Measurements from ENCODE around the gene MCM8. TPM values are rescaled to one million over a fixed set of nuclear protein-coding genes. Genes with fewer than 3 reads are reported as not detected.

The MCM8 gene
- total and polyA plus RNA-seq, 2 experiments from 2014 or later: 10.6 to 30.4 TPM

DNA sequence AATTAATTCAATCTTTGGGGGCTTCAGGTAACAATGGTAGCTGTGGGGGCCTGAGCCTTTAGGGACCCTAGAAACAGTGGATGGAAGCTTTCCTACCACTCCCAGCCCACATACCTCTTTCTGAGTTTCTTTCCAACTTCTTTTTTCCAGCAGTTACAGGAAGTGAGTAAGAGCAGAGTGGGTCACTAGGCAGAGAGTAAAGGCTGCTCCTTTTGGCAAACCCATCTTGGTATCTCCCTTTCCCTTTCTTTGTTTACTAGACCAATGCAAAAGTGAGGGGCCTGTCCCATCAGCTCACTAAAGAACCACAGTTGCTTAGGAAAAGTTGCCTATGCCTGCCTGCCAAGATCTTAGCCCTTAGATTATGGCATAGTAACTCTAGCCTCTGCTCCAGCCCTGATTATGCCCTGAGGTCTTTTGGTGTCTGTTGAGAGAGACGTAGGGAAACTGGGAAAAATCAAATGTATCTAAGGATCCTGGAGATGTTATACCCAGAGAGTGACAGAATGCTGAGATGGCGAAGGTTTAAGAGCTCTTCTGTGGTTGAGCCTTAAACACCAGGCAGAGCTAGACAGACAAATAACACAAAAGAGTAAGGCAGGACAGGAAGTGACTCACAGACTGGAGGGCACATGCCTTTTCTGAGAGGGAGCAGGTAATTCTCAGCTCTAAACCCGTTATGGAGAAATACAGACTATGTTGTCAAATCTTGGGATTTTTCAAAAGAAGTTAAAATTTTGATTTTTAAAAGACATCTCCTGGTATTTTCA lies 31.4 kb upstream of the MCM8 start:
- Histone ChIP-seq H3K4me3 (no peak overlapping the region), H3K36me3 (ENCODE audit: insufficient read depth) (no peaks in the 10 kb centered on the region), H3K27me3 (ENCODE audit: insufficient read depth) (no peaks in the 10 kb centered on the region), H3K79me2 (replicated peaks; ENCODE audit: insufficient read depth) (no peaks in the 10 kb centered on the region), H2AFZ (peak overlapping the region; percentile 15; the same call in 1 of the 2 replicates), H3K4me2 (no peak overlapping the region), H3F3A (replicated peaks; ENCODE audit: low read depth) (no peaks in the 10 kb centered on the region), H4K20me1 (replicated peaks; ENCODE audit: insufficient read depth) (no peaks in the 10 kb centered on the region), H3K9me2 (ENCODE audit: insufficient read depth) (no peaks in the 10 kb centered on the region), H3K4me1 (ENCODE audit: insufficient read depth) (peaks cover 18% of the 10 kb centered on the region), H3K27ac (ENCODE audit: low read depth) (no peak overlapping the region)
- ATAC-seq: peak; percentile 39
- no peak overlapping the region for H3K27ac Mint-ChIP-seq
- H3K4me3 Mint-ChIP-seq: no peak overlapping the region
- no peaks in the 10 kb centered on the region for H3K9me3 Mint-ChIP-seq
- H3K27me3 Mint-ChIP-seq (ENCODE audit: insufficient read depth, low read depth, poor library complexity): peaks cover 1% of the 10 kb centered on the region
- no peak for DNase-seq (ENCODE audit: low spot score)
- H3K4me1 Mint-ChIP-seq: peaks cover 21% of the 10 kb centered on the region
- H3K36me3 Mint-ChIP-seq (ENCODE audit: low read depth): no peaks in the 10 kb centered on the region
- TF ChIP-seq STAT1 (IDR thresholded peaks at IDR 0.05; ENCODE audit: unreplicated experiment) (no peak), EZH2 (IDR thresholded peaks at IDR 0.05; ENCODE audit: low read depth, unreplicated experiment) (no peak), JUNB (IDR thresholded peaks at IDR 0.05; ENCODE audit: unreplicated experiment) (no peak)

DNA sequence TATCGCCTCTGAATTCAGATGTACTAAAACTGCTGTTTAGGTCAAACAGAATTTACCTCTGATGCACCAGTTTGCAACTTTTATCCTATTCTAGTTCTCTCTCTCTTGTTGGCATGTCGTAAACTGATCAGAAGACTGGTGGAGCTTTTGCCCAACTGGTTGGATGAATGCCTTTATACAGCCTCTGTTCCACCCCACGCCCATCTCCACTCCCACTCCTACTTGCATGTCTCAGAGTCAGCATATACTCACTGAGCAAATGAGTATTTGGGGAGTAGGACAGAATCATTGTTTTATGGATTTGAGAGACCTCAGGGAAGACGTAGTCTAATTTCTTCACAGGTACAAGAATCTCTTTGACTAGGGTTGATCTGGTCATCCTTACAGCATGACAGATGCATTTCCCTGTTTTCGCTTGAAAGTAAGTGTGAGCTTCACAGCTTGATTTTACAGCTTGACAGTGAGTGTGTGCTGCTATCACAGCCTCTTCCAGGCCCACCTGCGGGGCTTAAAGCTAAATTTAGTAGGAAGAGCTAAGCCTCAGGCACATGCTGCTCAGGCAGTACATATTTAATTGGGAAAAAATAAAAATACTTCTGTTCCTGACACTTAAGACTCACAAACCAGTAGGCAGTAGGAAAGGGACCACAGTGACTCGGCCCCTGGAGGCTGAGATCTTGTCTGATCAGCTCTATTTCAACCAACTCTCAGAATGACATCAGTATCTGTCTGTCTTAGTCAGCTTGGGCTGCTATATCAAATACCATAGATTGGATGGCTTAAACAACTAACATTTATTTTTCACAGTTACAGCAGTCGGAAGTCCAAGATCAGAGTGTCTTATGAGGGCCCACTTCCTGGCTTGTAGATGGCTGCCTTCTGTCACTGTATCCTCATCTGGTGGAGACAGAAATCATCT lies 30.6 kb upstream of the MCM8 start:
- Histone ChIP-seq H3K4me3 (no peak overlapping the region), H3K79me2 (replicated peaks; ENCODE audit: insufficient read depth) (no peaks in the 10 kb centered on the region), H3K36me3 (ENCODE audit: insufficient read depth) (no peaks in the 10 kb centered on the region), H2AFZ (0 out of 2 replicates have a peak overlapping the region, but pooled peaks have one; percentile 15), H3K27ac (ENCODE audit: low read depth) (no peak overlapping the region), H3K27me3 (ENCODE audit: insufficient read depth) (no peaks in the 10 kb centered on the region), H3F3A (replicated peaks; ENCODE audit: low read depth) (no peaks in the 10 kb centered on the region), H3K9me2 (ENCODE audit: insufficient read depth) (no peaks in the 10 kb centered on the region), H3K4me2 (no peak overlapping the region), H4K20me1 (replicated peaks; ENCODE audit: insufficient read depth) (no peaks in the 10 kb centered on the region), H3K4me1 (ENCODE audit: insufficient read depth) (peaks cover 13% of the 10 kb centered on the region)
- Mint-ChIP-seq H3K4me3 (no peak overlapping the region), H3K27ac (no peak overlapping the region), H3K4me1 (peaks cover 15% of the 10 kb centered on the region), H3K9me3 (no peaks in the 10 kb centered on the region), H3K27me3 (ENCODE audit: insufficient read depth, low read depth, poor library complexity) (peaks cover 1% of the 10 kb centered on the region), H3K36me3 (ENCODE audit: low read depth) (no peaks in the 10 kb centered on the region)
- DNase-seq (ENCODE audit: low spot score) (no peak), ATAC-seq (no peak)
- TF ChIP-seq STAT1 (IDR thresholded peaks at IDR 0.05; ENCODE audit: unreplicated experiment) (no peak), POLR2AphosphoS5 (IDR thresholded peaks at IDR 0.05; ENCODE audit: low read depth) (no peak), NANOG (IDR thresholded peaks at IDR 0.05; ENCODE audit: borderline replicate concordance) (no peak), ZNF331 (CRISPR knock-in tag; IDR thresholded peaks at IDR 0.05; ENCODE audit: low read depth) (no peak), EZH2 (IDR thresholded peaks at IDR 0.05; ENCODE audit: low read depth, unreplicated experiment) (no peak)
- TF ChIP-seq, protein P1, sequence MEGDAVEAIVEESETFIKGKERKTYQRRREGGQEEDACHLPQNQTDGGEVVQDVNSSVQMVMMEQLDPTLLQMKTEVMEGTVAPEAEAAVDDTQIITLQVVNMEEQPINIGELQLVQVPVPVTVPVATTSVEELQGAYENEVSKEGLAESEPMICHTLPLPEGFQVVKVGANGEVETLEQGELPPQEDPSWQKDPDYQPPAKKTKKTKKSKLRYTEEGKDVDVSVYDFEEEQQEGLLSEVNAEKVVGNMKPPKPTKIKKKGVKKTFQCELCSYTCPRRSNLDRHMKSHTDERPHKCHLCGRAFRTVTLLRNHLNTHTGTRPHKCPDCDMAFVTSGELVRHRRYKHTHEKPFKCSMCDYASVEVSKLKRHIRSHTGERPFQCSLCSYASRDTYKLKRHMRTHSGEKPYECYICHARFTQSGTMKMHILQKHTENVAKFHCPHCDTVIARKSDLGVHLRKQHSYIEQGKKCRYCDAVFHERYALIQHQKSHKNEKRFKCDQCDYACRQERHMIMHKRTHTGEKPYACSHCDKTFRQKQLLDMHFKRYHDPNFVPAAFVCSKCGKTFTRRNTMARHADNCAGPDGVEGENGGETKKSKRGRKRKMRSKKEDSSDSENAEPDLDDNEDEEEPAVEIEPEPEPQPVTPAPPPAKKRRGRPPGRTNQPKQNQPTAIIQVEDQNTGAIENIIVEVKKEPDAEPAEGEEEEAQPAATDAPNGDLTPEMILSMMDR (conservative IDR thresholded peaks at IDR 0.05; ENCODE audit: low read depth in 2 of 2): no peak
- TF ChIP-seq, protein P2, sequence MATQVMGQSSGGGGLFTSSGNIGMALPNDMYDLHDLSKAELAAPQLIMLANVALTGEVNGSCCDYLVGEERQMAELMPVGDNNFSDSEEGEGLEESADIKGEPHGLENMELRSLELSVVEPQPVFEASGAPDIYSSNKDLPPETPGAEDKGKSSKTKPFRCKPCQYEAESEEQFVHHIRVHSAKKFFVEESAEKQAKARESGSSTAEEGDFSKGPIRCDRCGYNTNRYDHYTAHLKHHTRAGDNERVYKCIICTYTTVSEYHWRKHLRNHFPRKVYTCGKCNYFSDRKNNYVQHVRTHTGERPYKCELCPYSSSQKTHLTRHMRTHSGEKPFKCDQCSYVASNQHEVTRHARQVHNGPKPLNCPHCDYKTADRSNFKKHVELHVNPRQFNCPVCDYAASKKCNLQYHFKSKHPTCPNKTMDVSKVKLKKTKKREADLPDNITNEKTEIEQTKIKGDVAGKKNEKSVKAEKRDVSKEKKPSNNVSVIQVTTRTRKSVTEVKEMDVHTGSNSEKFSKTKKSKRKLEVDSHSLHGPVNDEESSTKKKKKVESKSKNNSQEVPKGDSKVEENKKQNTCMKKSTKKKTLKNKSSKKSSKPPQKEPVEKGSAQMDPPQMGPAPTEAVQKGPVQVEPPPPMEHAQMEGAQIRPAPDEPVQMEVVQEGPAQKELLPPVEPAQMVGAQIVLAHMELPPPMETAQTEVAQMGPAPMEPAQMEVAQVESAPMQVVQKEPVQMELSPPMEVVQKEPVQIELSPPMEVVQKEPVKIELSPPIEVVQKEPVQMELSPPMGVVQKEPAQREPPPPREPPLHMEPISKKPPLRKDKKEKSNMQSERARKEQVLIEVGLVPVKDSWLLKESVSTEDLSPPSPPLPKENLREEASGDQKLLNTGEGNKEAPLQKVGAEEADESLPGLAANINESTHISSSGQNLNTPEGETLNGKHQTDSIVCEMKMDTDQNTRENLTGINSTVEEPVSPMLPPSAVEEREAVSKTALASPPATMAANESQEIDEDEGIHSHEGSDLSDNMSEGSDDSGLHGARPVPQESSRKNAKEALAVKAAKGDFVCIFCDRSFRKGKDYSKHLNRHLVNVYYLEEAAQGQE (IDR thresholded peaks at IDR 0.05; ENCODE audit: unreplicated experiment): no peak
- TF ChIP-seq, protein P3, sequence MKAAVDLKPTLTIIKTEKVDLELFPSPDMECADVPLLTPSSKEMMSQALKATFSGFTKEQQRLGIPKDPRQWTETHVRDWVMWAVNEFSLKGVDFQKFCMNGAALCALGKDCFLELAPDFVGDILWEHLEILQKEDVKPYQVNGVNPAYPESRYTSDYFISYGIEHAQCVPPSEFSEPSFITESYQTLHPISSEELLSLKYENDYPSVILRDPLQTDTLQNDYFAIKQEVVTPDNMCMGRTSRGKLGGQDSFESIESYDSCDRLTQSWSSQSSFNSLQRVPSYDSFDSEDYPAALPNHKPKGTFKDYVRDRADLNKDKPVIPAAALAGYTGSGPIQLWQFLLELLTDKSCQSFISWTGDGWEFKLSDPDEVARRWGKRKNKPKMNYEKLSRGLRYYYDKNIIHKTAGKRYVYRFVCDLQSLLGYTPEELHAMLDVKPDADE (IDR thresholded peaks at IDR 0.05): no peak

Data from GM23338 (cell line).